Endothelial cell of umbilical vein (primary cell): Measurements from ENCODE around the gene FARP1. TPM values are rescaled to one million over a fixed set of nuclear protein-coding genes. Genes with fewer than 3 reads are reported as not detected.

Experiments
- BruUV-seq: library from RNA; stranded (reverse); fragments of 400-500 nt; replicated peaks from 2 replicates; lab custom pipeline; 2021; lab: Mats Ljungman, UMichigan
- CTCF ChIA-PET: fragments of 300-600, 350-600 bp; sonication (Branson Sonifier 250); formaldehyde crosslinking; loops from one replicate; lab custom pipeline; 2021; ENCODE audit warnings: antibody characterized with exemption, inconsistent platforms; lab: Charles Lee
- POLR2A ChIA-PET: fragments of 300-600, 350-600 bp; sonication (Branson Sonifier 250); formaldehyde crosslinking; loops from one replicate; lab custom pipeline; 2021; ENCODE audit warnings: antibody characterized with exemption, inconsistent platforms; lab: Charles Lee
- DNase-seq: peaks from one replicate; pipeline ENCODE4 v3.0.0-alpha.2; 2011; ENCODE audit warnings: low read depth, low spot score
- FAIRE-seq: peaks from 2 replicates; lab custom pipeline; 2011; peaks lifted over from hg19 to GRCh38; lab: Jason Lieb, UNC
- H2AFZ ChIP-seq: 2 replicates; pipeline ENCODE4 v1.6.0; 2012; ENCODE audit warnings: low read depth, low read length, control low read depth, inconsistent platforms
- H3K27ac ChIP-seq: 2 replicates; pipeline ENCODE4 v1.5.1; 2011; ENCODE audit warnings: low read depth, mild to moderate bottlenecking, control low read depth, low read length, moderate library complexity; ENCODE audit not compliant: insufficient read depth
- H3K27me3 ChIP-seq, 2 experiments: 2 replicates each; pipeline versions ENCODE4 v1.6.0 to v1.6.1; 2011; ENCODE audit warnings: low read length in 2 of 2, mixed read lengths in 1 of 2; ENCODE audit not compliant: control insufficient read depth in 2 of 2, insufficient read depth in 2 of 2
- H3K36me3 ChIP-seq, 2 experiments: 2 replicates in 1 of 2; 3 replicates in 1 of 2; pipeline ENCODE4 v1.5.1; 2011; ENCODE audit warnings: low read length in 2 of 2, mild to moderate bottlenecking in 1 of 2, moderate library complexity in 1 of 2; ENCODE audit not compliant: control insufficient read depth in 2 of 2, insufficient read depth in 2 of 2; ENCODE audit errors: extremely low read depth in 1 of 2
- H3K4me1 ChIP-seq: 3 replicates; pipeline ENCODE4 v1.5.1; 2011; ENCODE audit warnings: mild to moderate bottlenecking, low read length; ENCODE audit not compliant: control insufficient read depth, insufficient read depth; ENCODE audit errors: extremely low read depth
- H3K4me2 ChIP-seq: 2 replicates; pipeline ENCODE4 v1.6.1; 2011; ENCODE audit warnings: low read length, control low read depth, mixed read lengths; ENCODE audit not compliant: insufficient read depth
- H3K4me3 ChIP-seq, 3 experiments: fragments of 200-600 bp in 1 of 3; sonication (generic), shearing (Covaris generic) in 1 of 3; replicated peaks in 1 of 3; 2 replicates each; pipeline ENCODE4 v1.5.1; 2011 to 2016; ENCODE audit warnings: control low read depth in 3 of 3, low read length in 3 of 3, mild to moderate bottlenecking in 2 of 3, inconsistent platforms in 1 of 3, low read depth in 1 of 3, moderate library complexity in 1 of 3; ENCODE audit not compliant: insufficient read depth in 1 of 3
- H3K79me2 ChIP-seq: 2 replicates; pipeline ENCODE4 v1.6.0; 2012; ENCODE audit warnings: low read length, inconsistent platforms; ENCODE audit not compliant: control insufficient read depth, insufficient read depth
- H3K9ac ChIP-seq: replicated peaks from 2 replicates; pipeline ENCODE3; 2011; ENCODE audit warnings: low read length, control low read depth; ENCODE audit not compliant: insufficient read depth; ENCODE audit errors: extremely low read depth
- H3K9me1 ChIP-seq: replicated peaks from 3 replicates; pipeline ENCODE4 v1.6.0; 2011; ENCODE audit warnings: mild to moderate bottlenecking, low read length; ENCODE audit not compliant: control insufficient read depth, insufficient read depth; ENCODE audit errors: extremely low read depth
- H3K9me3 ChIP-seq: replicated peaks from 2 replicates; pipeline ENCODE4 v1.5.1; 2012; ENCODE audit warnings: low read length, inconsistent platforms; ENCODE audit not compliant: control insufficient read depth, insufficient read depth
- H4K20me1 ChIP-seq: replicated peaks from 2 replicates; pipeline ENCODE3; 2011; ENCODE audit warnings: mild to moderate bottlenecking, low read length; ENCODE audit not compliant: control insufficient read depth, insufficient read depth; ENCODE audit errors: extremely low read depth
- EZH2 ChIP-seq: IDR thresholded peaks from 2 replicates; pipeline ENCODE4 v1.6.1; 2012; ENCODE audit warnings: borderline replicate concordance, low read depth, mild to moderate bottlenecking, moderate library complexity, low read length, inconsistent platforms; ENCODE audit not compliant: severe bottlenecking
- FOS ChIP-seq: IDR thresholded peaks from 2 replicates; pipeline ENCODE4 v1.6.1; 2011; ENCODE audit warnings: mild to moderate bottlenecking, low read length, moderate library complexity, borderline replicate concordance; ENCODE audit not compliant: insufficient read depth
- GATA2 ChIP-seq: IDR thresholded peaks from 2 replicates; pipeline ENCODE4 v1.7.0; 2011; ENCODE audit warnings: low read depth, mild to moderate bottlenecking, moderate library complexity, mixed read lengths, low read length; ENCODE audit not compliant: insufficient read length, insufficient read depth
- JUN ChIP-seq: IDR thresholded peaks from 2 replicates; pipeline ENCODE4 v1.6.1; 2011; ENCODE audit warnings: borderline replicate concordance, low read depth; ENCODE audit not compliant: insufficient read length, insufficient read depth
- MYC ChIP-seq: IDR thresholded peaks from one replicate; pipeline ENCODE4 v1.6.1; 2011; ENCODE audit warnings: mild to moderate bottlenecking, low read depth, low read length
- POLR2A ChIP-seq: IDR thresholded peaks from 2 replicates; pipeline ENCODE4 v1.6.1; 2012; ENCODE audit warnings: low read depth, mild to moderate bottlenecking, control low read depth, low read length
- POLR2AphosphoS5 ChIP-seq: IDR thresholded peaks from 2 replicates; pipeline ENCODE4 v1.6.1; 2012; ENCODE audit warnings: low read depth, mild to moderate bottlenecking, control low read depth, low read length, moderate library complexity; ENCODE audit not compliant: insufficient read depth
- dilution Hi-C: fragments of 300-500 bp; cut with MboI; formaldehyde crosslinking; loops from one replicate; pipeline ENCODE4 v1.15.0; 2019; ENCODE audit warnings: low sequenced_read_pairs; ENCODE audit not compliant: extremely low pct_ligation_motif_present
- intact Hi-C: fragments of 100-400 bp; cut with micrococcal nuclease; formaldehyde crosslinking; loops from one replicate; pipeline ENCODE4 v1.10.0; 2022
- polyA plus RNA-seq, 4 experiments: library from polyadenylated mRNA; depleted of rRNA in 3 of 4; stranded (reverse) in 3 of 4; unstranded in 1 of 4; fragments of >200 nt; gene quantifications; 2 replicates each; pipeline versions ENCODE4 v1.2.1 to v1.2.3, GENCODE V29; 2011 to 2012; ENCODE audit warnings: missing spikeins in 1 of 4
- total RNA-seq: library from RNA; stranded (reverse); gene quantifications from 2 replicates; pipeline ENCODE4 v1.2.3, GENCODE V29; 2021
- TF ChIP-seq, protein P1 (sequence below), 2 donors: IDR thresholded peaks; 1 replicate in 1 of 2; 2 replicates in 1 of 2; pipeline ENCODE4 v1.5.1; 2011; ENCODE audit warnings: low read length in 2 of 2, mild to moderate bottlenecking in 2 of 2, moderate library complexity in 2 of 2, control low read depth in 1 of 2, inconsistent platforms in 1 of 2, low read depth in 1 of 2; ENCODE audit not compliant: insufficient read depth in 1 of 2; ENCODE audit errors: extremely low read depth in 1 of 2
- TF ChIP-seq, protein P2 (sequence below): IDR thresholded peaks from 2 replicates; pipeline ENCODE4 v1.6.1; 2011; ENCODE audit not compliant: insufficient read depth, insufficient read length

FARP1 gene
- total and polyA plus RNA-seq, 2 donors (not counting 3 experiments of a cell fraction or from before 2014, with no cell fraction given) = 19.0 to 77.7 TPM

DNA sequence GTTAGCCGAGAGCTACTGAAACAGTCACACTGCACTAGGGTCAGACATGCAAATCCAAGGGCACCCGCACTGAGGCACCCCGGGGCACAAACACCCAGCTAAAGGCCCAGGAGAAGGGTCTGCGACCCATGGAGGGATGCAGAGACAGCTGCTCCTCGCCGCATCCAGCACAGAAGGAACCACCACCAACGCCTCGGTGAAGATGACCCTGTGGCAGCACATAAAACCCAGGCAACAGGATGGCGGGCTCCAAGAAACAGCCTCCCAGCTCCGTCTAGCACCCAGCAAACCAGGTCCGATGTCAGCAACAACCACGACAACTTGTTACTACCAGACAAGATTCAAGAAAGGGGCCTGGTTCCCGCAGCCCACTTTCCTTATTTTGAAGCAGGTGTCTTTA lies 351.9 kb downstream of the FARP1 start:
- Histone ChIP-seq H3K79me2 (peaks cover 84% of the 10 kb centered on the region), H3K36me3 (peaks cover 2 to 13% of the 10 kb centered on the region in 2 experiments), H3K27me3 (no peaks in the 10 kb centered on the region), H3K4me3 (no peak overlapping the region), H4K20me1 (no peaks in the 10 kb centered on the region), H3K4me2 (no peak overlapping the region), H3K4me1 (peaks cover 15% of the 10 kb centered on the region), H3K27ac (no peak overlapping the region), H3K9me1 (no peaks in the 10 kb centered on the region), H2AFZ (no peak overlapping the region), H3K9me3 (no peaks in the 10 kb centered on the region), H3K9ac (no peak overlapping the region)
- DNase-seq (no peak), FAIRE-seq (no peak)
- ChIA-PET POLR2A (no interaction called here), CTCF (interaction anchor here (0.9 to 1.6 kb wide), 4 partner anchors 10 to 16 kb away, joined by 3 to 4 read pairs (median 4); no protein-coding TSS in a partner anchor)
- intact Hi-C loops = no loop called here
- TF ChIP-seq POLR2AphosphoS5 (no peak), POLR2A (no peak), FOS (no peak), JUN (no peak), GATA2 (no peak), EZH2 (no peak), MYC (no peak)
- TF ChIP-seq, protein P1, sequence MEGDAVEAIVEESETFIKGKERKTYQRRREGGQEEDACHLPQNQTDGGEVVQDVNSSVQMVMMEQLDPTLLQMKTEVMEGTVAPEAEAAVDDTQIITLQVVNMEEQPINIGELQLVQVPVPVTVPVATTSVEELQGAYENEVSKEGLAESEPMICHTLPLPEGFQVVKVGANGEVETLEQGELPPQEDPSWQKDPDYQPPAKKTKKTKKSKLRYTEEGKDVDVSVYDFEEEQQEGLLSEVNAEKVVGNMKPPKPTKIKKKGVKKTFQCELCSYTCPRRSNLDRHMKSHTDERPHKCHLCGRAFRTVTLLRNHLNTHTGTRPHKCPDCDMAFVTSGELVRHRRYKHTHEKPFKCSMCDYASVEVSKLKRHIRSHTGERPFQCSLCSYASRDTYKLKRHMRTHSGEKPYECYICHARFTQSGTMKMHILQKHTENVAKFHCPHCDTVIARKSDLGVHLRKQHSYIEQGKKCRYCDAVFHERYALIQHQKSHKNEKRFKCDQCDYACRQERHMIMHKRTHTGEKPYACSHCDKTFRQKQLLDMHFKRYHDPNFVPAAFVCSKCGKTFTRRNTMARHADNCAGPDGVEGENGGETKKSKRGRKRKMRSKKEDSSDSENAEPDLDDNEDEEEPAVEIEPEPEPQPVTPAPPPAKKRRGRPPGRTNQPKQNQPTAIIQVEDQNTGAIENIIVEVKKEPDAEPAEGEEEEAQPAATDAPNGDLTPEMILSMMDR (IDR thresholded peaks at IDR 0.05; ENCODE audit: extremely low read depth in 1 of 2, insufficient read depth in 1 of 2, low read depth in 1 of 2, low read length in 2 of 2) = no peak
- TF ChIP-seq, protein P2, sequence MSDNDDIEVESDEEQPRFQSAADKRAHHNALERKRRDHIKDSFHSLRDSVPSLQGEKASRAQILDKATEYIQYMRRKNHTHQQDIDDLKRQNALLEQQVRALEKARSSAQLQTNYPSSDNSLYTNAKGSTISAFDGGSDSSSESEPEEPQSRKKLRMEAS = no peak
- no TSS peak for BruUV-seq
- dilution Hi-C loops = no loop called here
